ENCODE data around the gene PHPT1. TPM values are rescaled to one million over a fixed set of nuclear protein-coding genes. Genes with fewer than 3 reads are reported as not detected.

PHPT1 gene
- total and polyA plus RNA-seq, 2 of the 13 experiments (the other 11 are each of a cell fraction or from before 2014, with no cell fraction given) = 189 to 192 TPM

- TF ChIP-seq HNF1A (IDR thresholded peaks at IDR 0.05; ENCODE audit: low read depth) (no peak), HNF1A (CRISPR knock-in tag; IDR thresholded peaks at IDR 0.05; ENCODE audit: borderline replicate concordance) (no peak), HOXD1 (CRISPR knock-in tag; IDR thresholded peaks at IDR 0.05) (no peak), SMAD1 (CRISPR knock-in tag; IDR thresholded peaks at IDR 0.05; ENCODE audit: borderline replicate concordance, low read depth) (no peak), DMAP1 (CRISPR knock-in tag; IDR thresholded peaks at IDR 0.05) (peak; percentile 49; the same call in 1 of the 2 replicates), ZNF773 (CRISPR knock-in tag; IDR thresholded peaks at IDR 0.05; ENCODE audit: borderline replicate concordance) (peak; percentile 31; the same call in 1 of the 2 replicates), HDAC6 (IDR thresholded peaks at IDR 0.05; ENCODE audit: low read depth, low read length) (no peak), CHD4 (IDR thresholded peaks at IDR 0.05; ENCODE audit: borderline replicate concordance, low read length) (no peak), DPF2 (CRISPR knock-in tag; IDR thresholded peaks at IDR 0.05; ENCODE audit: borderline replicate concordance, low read depth) (no peak), ZNF687 (CRISPR knock-in tag; IDR thresholded peaks at IDR 0.05) (peak; percentile 69), ZNF724P (CRISPR knock-in tag; IDR thresholded peaks at IDR 0.05; ENCODE audit: borderline replicate concordance) (no peak), ZNF414 (CRISPR knock-in tag; IDR thresholded peaks at IDR 0.05) (0 out of 2 replicates have a peak, but pooled peaks have one; percentile 46), ZBTB2 (CRISPR knock-in tag; IDR thresholded peaks at IDR 0.05; ENCODE audit: low read depth) (peak; percentile 77), ZNF737 (CRISPR knock-in tag; IDR thresholded peaks at IDR 0.05; ENCODE audit: borderline replicate concordance) (no peak), TRAFD1 (CRISPR knock-in tag; IDR thresholded peaks at IDR 0.05; ENCODE audit: borderline replicate concordance) (0 out of 2 replicates have a peak, but pooled peaks have one; percentile 30)
These were observed 41.7 kb upstream of the PHPT1 start, which contains the start of gene RABL6 (continued) for GRCh38 chr9:136807281-136808074.

All from HepG2 (cell line).